Ascending aorta (tissue), 2 donors: ENCODE data around the gene TMEM178B. TPM values are rescaled to one million over a fixed set of nuclear protein-coding genes. Genes with fewer than 3 reads are reported as not detected.

Source experiments
- DNase-seq, 2 donors: peaks; one replicate each; pipeline ENCODE4 v3.0.0-alpha.2; 2019; ENCODE audit warnings: low spot score in 2 of 2
- H3K27ac ChIP-seq, 2 donors: fragments of 200-600 bp; sonication (generic); one replicate each; pipeline ENCODE4 v1.5.1; 2016 to 2017; ENCODE audit warnings: mild to moderate bottlenecking in 1 of 2
- H3K27me3 ChIP-seq: fragments of 200-600 bp; sonication (generic); one replicate; pipeline ENCODE4 v1.5.1; 2017
- H3K36me3 ChIP-seq, 2 donors: fragments of 200-600 bp; sonication (generic); one replicate each; pipeline ENCODE4 v1.5.1; 2016
- H3K4me1 ChIP-seq, 2 donors: fragments of 200-600 bp; sonication (generic); one replicate each; pipeline ENCODE4 v1.5.1; 2016 to 2017; ENCODE audit warnings: mild to moderate bottlenecking in 1 of 2
- H3K4me3 ChIP-seq, 2 donors: fragments of 200-600 bp; sonication (generic); one replicate each; pipeline ENCODE4 v1.5.1; 2016 to 2017; ENCODE audit warnings: mild to moderate bottlenecking in 1 of 2
- H3K9me3 ChIP-seq, 2 donors: fragments of 200-600 bp; sonication (generic); one replicate each; pipeline ENCODE4 v1.5.1; 2016
- intact Hi-C: fragments of 100-400 bp; cut with DNase I; formaldehyde crosslinking; loops from one replicate; pipeline ENCODE4 v1.15.1; 2023
- total RNA-seq: library from RNA; depleted of rRNA; stranded (reverse); fragments of >200 nt; gene quantifications from one replicate; pipeline ENCODE4 v1.1.0, GENCODE V29; 2016
- TF ChIP-seq, protein P1 (sequence below), 3 experiments: fragments of 200-600 bp in 2 of 3; fragments of 450-650 bp in 1 of 3; sonication (generic) in 2 of 3; IDR thresholded peaks; one replicate each; pipeline ENCODE4 v1.5.1; 2016 to 2019; ENCODE audit warnings: antibody characterized with exemption in 3 of 3, mild to moderate bottlenecking in 1 of 3, moderate library complexity in 1 of 3

TMEM178B gene
- total RNA-seq, 1 donor from 2014 or later = 1.9 TPM

DNA sequence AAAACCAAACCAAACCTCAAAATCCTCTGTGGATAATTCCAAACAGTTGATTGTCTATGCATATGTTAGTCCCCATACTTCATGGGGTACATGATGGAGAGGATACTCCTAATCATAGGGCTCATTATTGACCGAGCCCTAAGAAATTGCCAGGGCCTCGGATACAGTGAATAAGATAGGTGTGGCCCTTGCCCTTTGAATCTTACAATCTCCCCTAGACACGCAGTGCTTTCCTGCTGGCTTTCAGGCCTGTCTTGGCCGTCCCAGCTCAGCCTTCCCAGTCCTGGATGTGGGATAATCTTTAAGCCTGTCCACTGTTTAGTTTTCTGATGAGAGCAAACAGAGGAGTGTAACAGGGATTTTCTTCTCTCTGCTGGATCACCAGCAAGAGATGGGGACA is 161.8 kb downstream of the TMEM178B start:
- no peak overlapping the region for H3K4me3 ChIP-seq
- intact Hi-C loops = no loop called here

DNA sequence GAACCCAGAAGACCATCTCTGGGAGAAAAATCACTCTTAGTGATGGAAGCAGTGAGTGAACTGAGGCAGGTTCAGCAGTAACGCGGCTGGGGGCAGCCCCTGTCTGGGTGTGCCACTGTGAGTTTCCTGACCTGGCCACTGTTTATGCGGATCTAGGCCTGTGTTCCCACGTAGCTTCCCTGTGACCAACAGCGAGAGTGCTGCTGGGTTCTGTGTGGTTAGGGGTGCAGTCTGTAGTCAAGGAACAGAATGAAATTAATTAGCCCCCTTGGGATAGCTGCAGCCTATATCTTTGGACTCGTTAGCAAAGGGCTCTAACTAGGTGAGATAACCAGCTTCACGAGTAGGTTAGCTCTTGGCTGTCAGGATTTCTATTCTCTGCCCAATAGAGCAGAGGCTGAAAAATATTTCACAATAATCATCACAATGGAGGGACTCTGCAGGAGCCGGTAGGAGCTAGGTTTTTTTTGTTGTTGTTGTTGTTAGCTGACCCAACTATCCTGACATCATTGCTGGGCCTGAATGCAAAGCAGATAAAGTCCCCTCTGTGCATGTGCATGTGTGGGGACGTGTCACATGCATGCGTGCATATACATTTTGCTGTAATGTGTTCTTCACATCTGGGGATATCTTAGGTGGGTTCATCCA is 164.9 kb downstream of the TMEM178B start:
- Histone ChIP-seq H3K4me1 (no peaks in the 10 kb centered on the region), H3K27me3 (no peaks in the 10 kb centered on the region), H3K9me3 (no peaks in the 10 kb centered on the region), H3K36me3 (no peaks in the 10 kb centered on the region), H3K4me3 (no peak overlapping the region), H3K27ac (no peak overlapping the region)
- DNase-seq = no peak
- TF ChIP-seq, protein P1, sequence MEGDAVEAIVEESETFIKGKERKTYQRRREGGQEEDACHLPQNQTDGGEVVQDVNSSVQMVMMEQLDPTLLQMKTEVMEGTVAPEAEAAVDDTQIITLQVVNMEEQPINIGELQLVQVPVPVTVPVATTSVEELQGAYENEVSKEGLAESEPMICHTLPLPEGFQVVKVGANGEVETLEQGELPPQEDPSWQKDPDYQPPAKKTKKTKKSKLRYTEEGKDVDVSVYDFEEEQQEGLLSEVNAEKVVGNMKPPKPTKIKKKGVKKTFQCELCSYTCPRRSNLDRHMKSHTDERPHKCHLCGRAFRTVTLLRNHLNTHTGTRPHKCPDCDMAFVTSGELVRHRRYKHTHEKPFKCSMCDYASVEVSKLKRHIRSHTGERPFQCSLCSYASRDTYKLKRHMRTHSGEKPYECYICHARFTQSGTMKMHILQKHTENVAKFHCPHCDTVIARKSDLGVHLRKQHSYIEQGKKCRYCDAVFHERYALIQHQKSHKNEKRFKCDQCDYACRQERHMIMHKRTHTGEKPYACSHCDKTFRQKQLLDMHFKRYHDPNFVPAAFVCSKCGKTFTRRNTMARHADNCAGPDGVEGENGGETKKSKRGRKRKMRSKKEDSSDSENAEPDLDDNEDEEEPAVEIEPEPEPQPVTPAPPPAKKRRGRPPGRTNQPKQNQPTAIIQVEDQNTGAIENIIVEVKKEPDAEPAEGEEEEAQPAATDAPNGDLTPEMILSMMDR (IDR thresholded peaks at IDR 0.05) = no peak
- intact Hi-C loops = no loop called here

More for the DNA sequence above, 161.8 kb downstream of the TMEM178B start:
- Histone ChIP-seq H3K27ac (no peak overlapping the region), H3K9me3 (no peaks in the 10 kb centered on the region), H3K27me3 (no peaks in the 10 kb centered on the region), H3K4me1 (no peaks in the 10 kb centered on the region), H3K36me3 (no peaks in the 10 kb centered on the region)
- TF ChIP-seq, protein P1 (IDR thresholded peaks at IDR 0.05) = no peak
- DNase-seq = no peak

DNA sequence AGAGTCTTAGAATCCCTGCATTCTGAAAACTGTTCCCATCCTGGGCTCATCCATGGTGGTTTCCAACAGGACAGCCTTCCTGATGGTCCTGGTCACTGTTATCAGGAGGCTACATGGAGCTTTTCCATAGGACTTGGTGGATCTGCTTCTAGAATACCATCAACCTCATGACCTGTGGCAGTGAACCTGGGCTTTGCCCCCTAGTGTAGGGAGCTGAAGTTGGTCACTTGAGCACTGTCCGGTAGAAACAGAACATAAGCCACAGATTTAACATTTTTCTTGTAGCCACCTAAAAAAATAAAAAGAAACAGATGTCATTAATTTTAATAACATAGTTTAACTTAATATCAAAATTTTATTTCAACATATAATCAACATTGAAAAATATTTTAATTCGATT is 165.8 kb downstream of the TMEM178B start:
- Histone ChIP-seq H3K9me3 (no peaks in the 10 kb centered on the region), H3K4me3 (no peak overlapping the region), H3K27me3 (no peaks in the 10 kb centered on the region), H3K36me3 (no peaks in the 10 kb centered on the region), H3K27ac (no peak overlapping the region), H3K4me1 (no peaks in the 10 kb centered on the region)
- DNase-seq = no peak
- intact Hi-C loops = no loop called here
- TF ChIP-seq, protein P1 (IDR thresholded peaks at IDR 0.05) = no peak

DNA sequence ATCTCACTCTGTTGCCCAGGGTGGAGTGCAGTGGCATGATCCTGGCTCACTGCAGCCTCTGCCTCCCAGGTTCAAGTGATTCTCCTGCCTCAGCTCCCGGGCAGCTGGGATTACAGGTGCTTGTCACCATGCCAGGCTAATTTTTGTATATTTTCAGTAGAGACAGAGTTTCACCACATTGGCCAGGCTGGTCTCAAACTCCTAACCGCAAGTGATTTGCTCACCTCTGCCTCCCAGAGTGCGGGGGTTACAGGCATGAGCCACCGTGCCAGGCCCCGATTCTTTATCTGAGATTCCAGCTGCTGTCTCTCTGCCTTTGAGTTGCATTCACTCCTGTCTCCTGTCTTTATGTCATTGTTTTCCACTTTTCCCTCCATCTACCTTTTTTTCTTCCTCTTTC is 168.7 kb downstream of the TMEM178B start:
- TF ChIP-seq, protein P1 (IDR thresholded peaks at IDR 0.05) = no peak
- no peak overlapping the region for H3K27ac ChIP-seq
- H3K36me3 ChIP-seq = no peaks in the 10 kb centered on the region
- no peak overlapping the region for H3K4me3 ChIP-seq
- no peaks in the 10 kb centered on the region for H3K9me3 ChIP-seq
- no peaks in the 10 kb centered on the region for H3K4me1 ChIP-seq
- H3K27me3 ChIP-seq = no peaks in the 10 kb centered on the region
- DNase-seq = no peak
- intact Hi-C loops = no loop called here

DNA sequence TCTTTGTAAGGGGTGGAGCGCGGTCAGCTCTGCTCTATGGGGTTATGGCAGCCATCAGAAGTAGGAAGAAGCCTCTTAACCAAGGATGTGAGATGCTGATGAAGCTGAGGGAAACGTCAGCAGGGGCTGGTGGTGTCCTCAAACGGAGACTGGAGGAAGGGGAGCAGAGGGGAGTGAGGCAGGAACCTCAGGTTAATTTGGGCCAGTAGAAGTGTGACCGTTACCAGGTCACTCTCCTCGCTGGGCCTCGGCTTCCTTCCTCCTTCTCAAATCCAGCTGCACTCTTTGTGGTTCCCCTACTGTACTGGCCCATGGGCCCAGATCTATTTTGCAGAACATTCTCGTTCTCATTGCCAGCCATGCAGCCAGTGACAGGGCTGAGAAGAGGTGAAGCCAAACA is 169.5 kb downstream of the TMEM178B start:
- TF ChIP-seq, protein P1 (IDR thresholded peaks at IDR 0.05) = no peak

DNA sequence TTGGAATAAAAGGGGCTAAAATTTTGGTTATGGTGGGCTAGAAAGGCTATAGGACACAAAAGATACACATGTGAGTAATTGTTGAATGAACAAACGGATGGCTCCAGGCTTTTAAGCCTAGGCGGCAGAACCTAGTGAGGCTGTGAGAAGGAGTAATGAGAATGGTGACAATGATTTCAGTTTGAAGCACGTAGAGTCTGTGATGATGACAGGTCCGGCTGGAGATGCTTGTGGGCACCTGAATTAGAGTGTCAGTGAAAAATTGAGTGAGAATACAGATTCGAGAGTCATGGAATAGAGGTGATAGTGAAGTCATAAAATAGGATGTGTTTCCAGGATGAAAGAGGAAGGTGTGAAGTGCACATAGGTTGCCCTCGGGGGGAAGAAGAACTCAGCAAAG is 170.6 kb downstream of the TMEM178B start:
- intact Hi-C loops = no loop called here
- H3K4me1 ChIP-seq = no peaks in the 10 kb centered on the region
- no peak overlapping the region for H3K4me3 ChIP-seq
- no peak overlapping the region for H3K27ac ChIP-seq
- no peak for DNase-seq
- H3K9me3 ChIP-seq = no peaks in the 10 kb centered on the region
- no peaks in the 10 kb centered on the region for H3K27me3 ChIP-seq
- no peaks in the 10 kb centered on the region for H3K36me3 ChIP-seq
- TF ChIP-seq, protein P1 (IDR thresholded peaks at IDR 0.05) = no peak

More for the DNA sequence above, 169.5 kb downstream of the TMEM178B start:
- H3K27ac ChIP-seq = no peak overlapping the region
- no peak overlapping the region for H3K4me3 ChIP-seq
- intact Hi-C loops = no loop called here
- no peak for DNase-seq
- no peaks in the 10 kb centered on the region for H3K36me3 ChIP-seq
- no peaks in the 10 kb centered on the region for H3K4me1 ChIP-seq
- H3K9me3 ChIP-seq = no peaks in the 10 kb centered on the region
- no peaks in the 10 kb centered on the region for H3K27me3 ChIP-seq
